HepG2 (cell line): ENCODE results near the gene ZNF547. TPM values are rescaled to one million over a fixed set of nuclear protein-coding genes. Genes with fewer than 3 reads are reported as not detected.

Experiments
- AGO2 ChIP-seq: fragments of 200-400 bp; formaldehyde crosslinking; optimal IDR thresholded peaks from 2 replicates; pipeline ENCODE3; 2017; ENCODE audit warnings: mild to moderate bottlenecking, low read depth, low read length, moderate library complexity
- CENPX ChIP-seq: sonication (generic); formaldehyde crosslinking; IDR thresholded peaks from 2 replicates; pipeline ENCODE4 v1.9.0; 2021; ENCODE audit warnings: mild to moderate bottlenecking, missing genetic modification reagents, moderate library complexity
- DNMT3B ChIP-seq: conservative IDR thresholded peaks from 2 replicates; pipeline ENCODE4 v1.6.1; 2016; ENCODE audit warnings: missing biosample characterization, control low read depth
- ELF4 ChIP-seq: sonication (generic); formaldehyde crosslinking; IDR thresholded peaks from 2 replicates; pipeline ENCODE4 v1.5.0; 2020; ENCODE audit warnings: missing genetic modification reagents, mild to moderate bottlenecking, moderate library complexity, borderline replicate concordance
- NFYC ChIP-seq: IDR thresholded peaks from 2 replicates; pipeline ENCODE4 v1.6.1; 2016; ENCODE audit warnings: missing genetic modification reagents, missing compliant biosample characterization
- ONECUT2 ChIP-seq: sonication (generic); formaldehyde crosslinking; IDR thresholded peaks from 2 replicates; pipeline ENCODE4 v1.4.0; 2020; ENCODE audit warnings: missing genetic modification reagents
- ZFP36 ChIP-seq: fragments of 150-350 bp; IDR thresholded peaks from 2 replicates; pipeline ENCODE4 v1.6.1; 2018; ENCODE audit warnings: borderline replicate concordance, low read length, low read depth; ENCODE audit not compliant: partially characterized antibody
- ZNF17 ChIP-seq: sonication (generic); formaldehyde crosslinking; IDR thresholded peaks from 2 replicates; pipeline ENCODE4 v1.5.0; 2020; ENCODE audit warnings: mild to moderate bottlenecking, missing genetic modification reagents
- ZNF235 ChIP-seq: sonication (generic); formaldehyde crosslinking; IDR thresholded peaks from 2 replicates; pipeline ENCODE4 v1.8.1; 2023; ENCODE audit warnings: mild to moderate bottlenecking, missing genetic modification reagents, borderline replicate concordance
- ZNF337 ChIP-seq: sonication (generic); formaldehyde crosslinking; IDR thresholded peaks from 2 replicates; pipeline ENCODE4 v1.5.1; 2020; ENCODE audit warnings: missing genetic modification reagents, low read depth, mild to moderate bottlenecking, borderline replicate concordance
- ZNF589 ChIP-seq: sonication (generic); formaldehyde crosslinking; conservative IDR thresholded peaks from 2 replicates; pipeline ENCODE4 v1.8.0; 2022; ENCODE audit warnings: mild to moderate bottlenecking, moderate library complexity, missing genetic modification reagents
- ZNF644 ChIP-seq: IDR thresholded peaks from 2 replicates; pipeline ENCODE4 v1.6.1; 2016; ENCODE audit warnings: low read depth
- ZSCAN21 ChIP-seq: sonication (generic); formaldehyde crosslinking; IDR thresholded peaks from 2 replicates; pipeline ENCODE4 v1.8.0; 2022; ENCODE audit warnings: mild to moderate bottlenecking, missing genetic modification reagents, moderate library complexity, borderline replicate concordance
- polyA plus RNA-seq, 8 experiments: library from polyadenylated mRNA; depleted of rRNA in 3 of 8; stranded (reverse) in 7 of 8; unstranded in 1 of 8; fragments of >200 nt; fragmentation: Illumina TruSeq in 4 of 8; extraction: Trizol in 4 of 8; gene quantifications; 2 replicates each; pipeline versions ENCODE4 v1.2.1 to v1.2.3, GENCODE V29; 2011 to 2016; ENCODE audit warnings: low read depth in 4 of 8, missing spikeins in 1 of 8, mixed read lengths in 1 of 8; ENCODE audit not compliant: insufficient read depth in 1 of 8
- total RNA-seq, 5 experiments: library from RNA; depleted of rRNA; stranded (reverse); fragments of >200 nt; fragmentation: Illumina TruSeq; extraction: Trizol; gene quantifications; 2 replicates each; pipeline ENCODE4 v1.2.3, GENCODE V29; 2016; ENCODE audit warnings: low read depth in 1 of 5
- TF ChIP-seq, protein P1 (sequence below): sonication (generic); formaldehyde crosslinking; conservative IDR thresholded peaks from 2 replicates; pipeline ENCODE4 v1.8.0; 2022; ENCODE audit warnings: mild to moderate bottlenecking, moderate library complexity, missing genetic modification reagents

The ZNF547 gene
- total and polyA plus RNA-seq, 2 of the 13 experiments (the other 11 are each of a cell fraction or from before 2014, with no cell fraction given) = 2.0 to 2.6 TPM

DNA sequence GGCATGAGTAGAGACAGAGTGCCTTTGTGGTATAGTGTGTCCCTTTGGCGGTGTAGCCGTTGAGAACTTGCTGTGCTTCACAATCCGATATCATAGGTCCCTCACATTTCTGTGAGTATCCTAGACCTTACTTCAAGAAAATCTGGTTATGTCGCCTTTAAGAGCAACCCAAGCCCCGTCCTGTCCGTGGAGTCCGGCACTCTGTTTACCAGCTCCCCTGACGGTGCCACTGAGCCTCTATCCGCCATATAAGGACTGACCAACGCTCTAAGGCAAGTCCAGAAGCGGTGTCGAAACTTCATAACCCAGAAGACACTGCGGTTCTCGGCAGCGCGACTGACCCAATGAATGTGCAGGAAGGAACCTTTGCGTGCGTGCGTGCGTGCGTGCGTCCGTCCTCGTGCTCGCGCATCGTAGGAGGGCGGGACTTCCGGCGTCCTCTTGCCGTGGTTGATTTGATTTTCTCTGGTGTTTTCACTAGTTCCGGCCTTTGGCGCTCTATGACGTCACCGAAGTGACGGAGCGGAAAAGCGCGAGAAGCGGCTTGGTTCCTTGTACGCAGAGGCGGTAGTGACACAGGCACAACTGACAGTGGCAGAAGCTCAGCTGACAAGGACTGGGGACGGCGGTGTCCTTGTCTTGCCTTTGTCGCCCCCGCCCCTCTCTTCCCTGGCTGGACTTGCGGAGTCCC, at the start of gene ZNF547, which contains the start of gene TRAPPC2B (continued):
- TF ChIP-seq ONECUT2 (CRISPR knock-in tag) (no peak), ELF4 (peak; percentile 88; the same call in 1 of the 2 replicates), CENPX (CRISPR knock-in tag) (no peak), AGO2 (no peak), NFYC (CRISPR knock-in tag) (peak; percentile 92), DNMT3B (CRISPR knock-in tag) (no peak), ZNF589 (CRISPR knock-in tag) (no peak), ZSCAN21 (CRISPR knock-in tag) (no peak), ZNF337 (CRISPR knock-in tag) (peak; percentile 85; the same call in 1 of the 2 replicates), ZNF644 (peak; percentile 30; the same call in 1 of the 2 replicates), ZNF17 (no peak), ZFP36 (no peak), ZNF235 (CRISPR knock-in tag) (no peak)
- TF ChIP-seq, protein P1, sequence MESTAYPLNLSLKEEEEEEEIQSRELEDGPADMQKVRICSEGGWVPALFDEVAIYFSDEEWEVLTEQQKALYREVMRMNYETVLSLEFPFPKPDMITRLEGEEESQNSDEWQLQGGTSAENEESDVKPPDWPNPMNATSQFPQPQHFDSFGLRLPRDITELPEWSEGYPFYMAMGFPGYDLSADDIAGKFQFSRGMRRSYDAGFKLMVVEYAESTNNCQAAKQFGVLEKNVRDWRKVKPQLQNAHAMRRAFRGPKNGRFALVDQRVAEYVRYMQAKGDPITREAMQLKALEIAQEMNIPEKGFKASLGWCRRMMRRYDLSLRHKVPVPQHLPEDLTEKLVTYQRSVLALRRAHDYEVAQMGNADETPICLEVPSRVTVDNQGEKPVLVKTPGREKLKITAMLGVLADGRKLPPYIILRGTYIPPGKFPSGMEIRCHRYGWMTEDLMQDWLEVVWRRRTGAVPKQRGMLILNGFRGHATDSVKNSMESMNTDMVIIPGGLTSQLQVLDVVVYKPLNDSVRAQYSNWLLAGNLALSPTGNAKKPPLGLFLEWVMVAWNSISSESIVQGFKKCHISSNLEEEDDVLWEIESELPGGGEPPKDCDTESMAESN (CRISPR knock-in tag) = peak; percentile 88
